Lower leg skin (tissue), 4 donors: Measurements from ENCODE around the gene CGAS. TPM values are rescaled to one million over a fixed set of nuclear protein-coding genes. Genes with fewer than 3 reads are reported as not detected.
A peak's percentile ranks its signal among the peaks of the same experiment; 100 is the strongest.

Source experiments
- DNase-seq, 2 donors: peaks; one replicate each; pipeline ENCODE4 v3.0.0-alpha.2; 2019; ENCODE audit warnings: low spot score in 2 of 2
- H3K4me3 ChIP-seq: fragments of 200-600 bp; sonication (generic); 2 replicates; pipeline ENCODE4 v1.5.1; 2017; ENCODE audit warnings: mild to moderate bottlenecking, low read depth; ENCODE audit not compliant: poor library complexity, severe bottlenecking
- CTCF ChIP-seq, 3 donors: fragments of 450-650 bp; IDR thresholded peaks; one replicate each; pipeline ENCODE4 v1.5.1; 2016; ENCODE audit warnings: antibody characterized with exemption in 3 of 3, mild to moderate bottlenecking in 3 of 3, moderate library complexity in 2 of 3
- POLR2A ChIP-seq, 2 donors: fragments of 450-650 bp; IDR thresholded peaks; one replicate each; pipeline ENCODE4 v1.6.1; 2016 to 2017; ENCODE audit warnings: antibody characterized with exemption in 2 of 2, mild to moderate bottlenecking in 1 of 2, moderate library complexity in 1 of 2
- WGBS, 2 donors: methylation state at CpG; one replicate each; pipeline ENCODE4 v1.1.5; 2018; 5-methylcytosine and 5-hydroxymethylcytosine counted together
- intact Hi-C: fragments of 100-400 bp; cut with DNase I; formaldehyde crosslinking; loops from one replicate; pipeline ENCODE4 v1.15.0; 2023; ENCODE audit warnings: low total_unique reads
- total RNA-seq, 4 donors: library from RNA; depleted of rRNA; stranded (reverse); fragments of >200 nt; gene quantifications; one replicate each; pipeline ENCODE4 v1.1.0, GENCODE V29; 2016

CGAS gene
- 1 to 10 TPM in 3 of 4 donors, under 1 TPM in 1; 0.83 to 2.2 (median 1.6) TPM for total RNA-seq

- WGBS, 2 donors, result 0 to 1% methylated on average over 12 to 19 of the region's 23 CpGs
- no peak for TF ChIP-seq CTCF (IDR thresholded peaks at IDR 0.05)
- TF ChIP-seq POLR2A (IDR thresholded peaks at IDR 0.05), result peak in 1 of 2 donors; percentile 16
- peak; percentile 69 to 94 for DNase-seq
- intact Hi-C loops, result no loop called here
- peak within 1 kb of the TSS; percentile 79 for H3K4me3 ChIP-seq
These were observed at the start of gene CGAS for GRCh38 chr6:73452107-73452461. Gene CGAS (minus strand): TSS chr6:73452297. CDS start chr6:73452181, 116 bp downstream.

- DNase-seq, result no peak
- TF ChIP-seq CTCF (IDR thresholded peaks at IDR 0.05), result no peak
- no peak for TF ChIP-seq POLR2A (IDR thresholded peaks at IDR 0.05)
- 94 to 100% methylated on average over 3 of the region's 3 CpGs for WGBS, 2 donors
- no peak overlapping the region for H3K4me3 ChIP-seq
- intact Hi-C loops, result no loop called here
These were observed 45.8 kb upstream of the CGAS start for GRCh38 chr6:73497915-73498314.

- TF ChIP-seq POLR2A (IDR thresholded peaks at IDR 0.05) (no peak), CTCF (IDR thresholded peaks at IDR 0.05) (no peak)
- no peak overlapping the region for H3K4me3 ChIP-seq
- DNase-seq, result no peak
- intact Hi-C loops, result no loop called here
These were observed 39.3 kb upstream of the CGAS start for GRCh38 chr6:73491377-73491776.

- no peak overlapping the region for H3K4me3 ChIP-seq
- intact Hi-C loops, result no loop called here
- 95 to 96% methylated on average over 7 of the region's 7 CpGs for WGBS, 2 donors
- DNase-seq, result no peak
- TF ChIP-seq POLR2A (IDR thresholded peaks at IDR 0.05) (no peak), CTCF (IDR thresholded peaks at IDR 0.05) (no peak)
These were observed 35.4 kb upstream of the CGAS start for GRCh38 chr6:73487473-73487872.

- WGBS, 2 donors, result 87 to 88% methylated on average over 2 of the region's 2 CpGs
- no peak overlapping the region for H3K4me3 ChIP-seq
- no peak for TF ChIP-seq POLR2A (IDR thresholded peaks at IDR 0.05)
- no peak for DNase-seq
- intact Hi-C loops, result no loop called here
These were observed 32.3 kb upstream of the CGAS start for GRCh38 chr6:73484438-73484837.

GRCh38 chr6:73481969-73482368 is 29.9 kb upstream of the CGAS start:
- WGBS, 2 donors, result 88 to 90% methylated on average over 12 of the region's 12 CpGs
- no peak overlapping the region for H3K4me3 ChIP-seq
- DNase-seq, result no peak
- TF ChIP-seq POLR2A (IDR thresholded peaks at IDR 0.05) (no peak), CTCF (IDR thresholded peaks at IDR 0.05) (no peak)
- intact Hi-C loops, result no loop called here
